PC-9 (cell line): ENCODE results near the gene GNA12.

Source experiments
- EZH2 ChIP-seq: fragments of 200-600 bp; sonication (generic); IDR thresholded peaks from 2 replicates; pipeline ENCODE4 v1.8.0; 2017; ENCODE audit warnings: antibody characterized with exemption, low read depth
- TF ChIP-seq, protein P1 (sequence below): fragments of 200-600 bp; sonication (generic); conservative IDR thresholded peaks from 2 replicates; pipeline ENCODE4 v1.6.1; 2017; ENCODE audit warnings: mixed run types, antibody characterized with exemption, mild to moderate bottlenecking, moderate library complexity

- TF ChIP-seq, protein P1, sequence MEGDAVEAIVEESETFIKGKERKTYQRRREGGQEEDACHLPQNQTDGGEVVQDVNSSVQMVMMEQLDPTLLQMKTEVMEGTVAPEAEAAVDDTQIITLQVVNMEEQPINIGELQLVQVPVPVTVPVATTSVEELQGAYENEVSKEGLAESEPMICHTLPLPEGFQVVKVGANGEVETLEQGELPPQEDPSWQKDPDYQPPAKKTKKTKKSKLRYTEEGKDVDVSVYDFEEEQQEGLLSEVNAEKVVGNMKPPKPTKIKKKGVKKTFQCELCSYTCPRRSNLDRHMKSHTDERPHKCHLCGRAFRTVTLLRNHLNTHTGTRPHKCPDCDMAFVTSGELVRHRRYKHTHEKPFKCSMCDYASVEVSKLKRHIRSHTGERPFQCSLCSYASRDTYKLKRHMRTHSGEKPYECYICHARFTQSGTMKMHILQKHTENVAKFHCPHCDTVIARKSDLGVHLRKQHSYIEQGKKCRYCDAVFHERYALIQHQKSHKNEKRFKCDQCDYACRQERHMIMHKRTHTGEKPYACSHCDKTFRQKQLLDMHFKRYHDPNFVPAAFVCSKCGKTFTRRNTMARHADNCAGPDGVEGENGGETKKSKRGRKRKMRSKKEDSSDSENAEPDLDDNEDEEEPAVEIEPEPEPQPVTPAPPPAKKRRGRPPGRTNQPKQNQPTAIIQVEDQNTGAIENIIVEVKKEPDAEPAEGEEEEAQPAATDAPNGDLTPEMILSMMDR: no peak
- TF ChIP-seq EZH2: no peak
Observed at GRCh38 chr7:2838451-2838850, 5.7 kb downstream of the GNA12 start.
